HG02571 (cell line): ENCODE measurements around the gene ARFIP1.

Experiments used
- ATAC-seq: cut with Tn5 transposase; IDR thresholded peaks from one replicate; pipeline ENCODE4 v1.9.1; 2021; ENCODE audit warnings: mild to moderate bottlenecking, moderate library complexity; ENCODE audit not compliant: unreplicated experiment

The ARFIP1 gene

DNA sequence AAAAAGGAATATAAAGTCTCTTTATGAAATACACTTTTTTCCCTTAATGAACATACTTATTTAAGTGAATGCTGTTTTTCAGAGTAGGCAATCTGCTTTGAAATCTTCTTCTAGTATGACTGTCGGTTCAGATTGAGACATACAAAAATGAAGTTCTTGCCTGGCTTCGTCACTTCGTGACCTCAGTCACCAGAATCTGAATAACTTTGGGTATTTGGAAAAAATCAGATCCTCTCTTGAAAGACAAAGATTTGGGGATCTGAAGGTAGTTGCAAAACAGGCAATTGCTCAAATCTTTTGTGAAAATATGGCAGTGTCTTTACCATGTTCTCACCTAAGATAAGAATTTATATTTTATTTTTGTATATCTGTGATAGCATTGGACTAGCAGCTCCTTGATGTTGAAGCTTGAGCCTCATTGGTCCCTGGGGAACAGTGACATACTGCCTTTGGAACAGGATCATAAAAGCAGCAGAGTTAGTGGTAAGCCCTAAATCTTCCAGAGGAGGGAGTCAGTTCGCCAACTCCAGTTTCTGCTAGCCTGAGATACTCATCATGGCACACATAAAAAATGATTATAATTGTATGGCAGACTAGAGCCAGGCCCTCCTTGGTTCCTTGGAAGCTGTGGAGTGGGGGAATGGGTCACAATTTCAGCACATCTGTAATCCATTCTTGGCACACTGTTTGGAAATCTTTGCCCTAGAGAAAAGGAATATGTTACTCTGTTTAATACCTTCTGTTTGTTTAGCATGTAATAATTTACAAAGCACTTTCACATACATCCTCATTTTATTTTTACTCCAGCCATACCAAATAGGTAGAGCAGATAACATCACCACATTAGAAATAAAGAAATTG is 5.0 kb downstream of the ARFIP1 start:
- no peak for ATAC-seq

DNA sequence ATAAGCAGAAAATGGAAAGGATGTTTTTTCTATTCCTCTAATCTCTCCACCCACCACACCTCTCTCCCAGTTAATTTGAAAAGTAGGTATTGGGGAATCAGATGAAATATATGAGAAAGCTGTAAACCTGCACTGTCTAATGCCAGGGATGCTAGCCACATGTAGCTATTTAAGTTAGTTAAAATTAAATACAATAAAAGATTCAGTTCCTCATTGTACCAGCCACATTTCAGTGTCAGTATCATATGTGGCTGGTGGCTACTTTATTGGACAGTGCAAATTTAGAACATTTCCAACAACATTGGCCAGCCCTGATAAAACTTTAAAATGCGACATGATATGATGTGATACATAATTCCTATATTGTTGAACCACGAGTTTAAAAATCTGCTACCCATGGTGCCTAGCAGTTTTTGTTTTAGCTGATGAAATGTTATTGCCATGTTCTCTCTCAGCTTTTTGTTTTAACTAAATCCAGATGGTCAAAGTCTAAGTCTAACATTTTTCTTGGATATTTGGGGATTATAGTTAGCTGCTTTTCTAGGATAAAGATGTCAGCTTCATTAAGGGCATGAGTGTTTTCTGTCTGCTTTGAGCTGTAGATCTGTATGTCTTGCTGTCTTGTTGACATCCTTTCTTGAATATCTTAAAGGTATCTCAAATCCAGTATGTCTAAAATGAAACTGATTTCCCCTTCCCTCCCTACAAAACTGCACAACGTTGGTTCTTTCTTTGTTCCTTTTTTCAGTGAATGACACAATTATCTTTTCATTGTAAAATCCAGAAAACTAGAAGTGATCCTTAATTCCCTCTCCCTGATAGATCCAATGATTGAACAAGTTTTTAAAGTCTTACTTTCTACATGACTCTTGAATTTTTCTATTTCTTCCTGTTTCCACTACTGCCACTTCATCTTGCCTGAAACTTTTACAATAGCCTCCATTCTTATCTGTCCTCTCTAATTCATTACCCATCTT is 6.2 kb downstream of the ARFIP1 start:
- ATAC-seq, result no peak

DNA sequence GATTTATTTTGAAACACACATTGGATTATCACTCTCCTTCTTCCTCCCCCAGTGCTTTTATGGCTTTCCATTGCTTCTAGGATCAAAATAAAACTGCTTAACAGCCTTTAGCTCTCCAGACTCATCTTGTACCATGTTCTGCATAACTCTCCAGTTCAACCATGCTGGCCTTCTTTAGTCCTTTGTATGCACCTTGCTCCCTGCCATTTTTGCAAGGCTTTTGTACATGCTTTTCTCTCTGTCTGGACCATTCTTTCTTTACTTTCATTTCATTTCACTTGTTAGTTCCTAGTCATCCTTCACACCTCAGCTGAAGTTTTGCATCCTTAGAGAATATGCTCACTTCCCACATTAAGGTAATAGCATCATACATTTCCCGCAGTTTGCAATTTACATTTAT is 6.9 kb downstream of the ARFIP1 start:
- no peak for ATAC-seq

DNA sequence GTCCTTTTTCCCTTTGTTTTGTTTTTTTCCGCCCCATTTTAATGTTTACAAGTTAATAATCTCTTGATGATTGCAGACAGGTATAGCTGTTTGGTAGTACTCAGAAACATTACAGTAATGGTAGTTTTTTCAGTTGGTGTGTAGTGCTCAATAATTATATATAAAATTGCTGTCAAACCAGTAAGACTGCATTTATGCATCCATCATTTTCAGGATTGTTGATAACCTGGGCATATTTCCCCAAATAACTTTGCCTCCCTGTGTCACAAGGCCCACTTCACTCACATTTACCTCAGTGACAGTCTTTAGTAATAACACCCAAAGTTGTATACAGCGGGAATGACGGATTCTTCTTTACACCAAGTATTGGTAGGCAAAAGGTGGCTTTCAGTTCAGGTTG is 16.1 kb downstream of the ARFIP1 start:
- ATAC-seq, result no peak

DNA sequence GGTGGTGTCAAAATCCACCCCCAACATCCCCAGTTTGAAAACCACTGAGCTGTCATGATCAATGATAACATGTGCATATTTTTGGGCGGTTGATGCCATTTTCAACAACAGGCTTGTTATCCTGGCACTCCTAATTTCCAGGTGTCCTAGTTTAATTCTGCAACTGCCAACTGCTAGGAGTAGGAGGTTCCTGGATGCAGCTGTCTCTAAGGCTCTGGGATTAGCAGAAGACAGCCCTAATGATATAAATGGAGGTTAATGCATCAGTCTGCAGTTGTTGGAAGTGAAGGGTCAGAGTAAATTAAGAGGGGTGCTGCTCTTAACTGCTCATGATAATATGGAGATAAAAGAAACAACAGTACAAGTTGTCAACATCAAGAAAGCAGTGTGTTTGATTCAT is 23.8 kb downstream of the ARFIP1 start:
- ATAC-seq, result no peak

DNA sequence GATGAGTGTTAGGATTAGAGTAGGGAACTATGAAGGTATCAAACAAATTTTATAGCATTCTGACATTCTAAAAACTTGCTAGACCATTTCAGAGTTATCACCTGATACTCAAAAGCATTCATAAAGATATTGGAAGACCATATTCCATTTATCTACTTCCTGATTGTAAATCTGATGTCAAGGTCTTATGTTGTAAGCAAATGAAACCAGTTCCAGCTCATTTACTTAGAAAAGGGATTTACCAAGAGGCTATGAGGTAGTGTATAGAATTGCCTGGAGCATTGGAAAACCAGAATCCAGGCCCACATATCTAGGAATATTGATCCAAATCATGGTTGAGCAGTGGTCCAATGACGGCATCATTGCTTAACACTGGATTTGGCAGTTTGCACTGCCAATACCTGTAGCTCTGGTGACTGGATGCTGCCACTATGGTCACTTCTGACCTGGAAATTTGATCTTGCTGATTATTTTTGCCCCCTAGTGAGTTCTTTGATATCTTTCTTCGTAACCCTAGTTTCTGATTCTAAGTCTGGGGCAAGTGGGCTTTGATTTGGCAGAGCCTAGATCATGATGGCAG is 25.4 kb downstream of the ARFIP1 start:
- ATAC-seq, result no peak

DNA sequence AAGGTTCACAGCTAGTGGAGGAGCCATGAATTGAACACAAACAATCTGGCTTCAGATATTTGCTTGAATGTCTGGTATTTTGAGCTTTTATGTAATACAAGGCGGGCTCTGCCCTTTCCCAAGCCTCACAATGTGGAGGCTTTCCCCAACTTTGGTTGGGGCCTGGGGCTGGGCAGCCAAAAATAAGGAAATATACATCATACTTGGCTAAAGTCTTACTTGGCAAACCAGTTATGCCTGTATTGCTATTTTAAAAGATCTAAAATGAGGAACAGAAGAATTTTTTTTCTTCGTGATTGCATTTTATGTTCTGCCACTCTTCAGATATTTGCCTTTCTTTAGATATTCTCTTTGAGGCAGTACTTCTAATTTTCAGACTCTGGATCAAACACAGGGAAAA is 26.1 kb downstream of the ARFIP1 start:
- no peak for ATAC-seq

DNA sequence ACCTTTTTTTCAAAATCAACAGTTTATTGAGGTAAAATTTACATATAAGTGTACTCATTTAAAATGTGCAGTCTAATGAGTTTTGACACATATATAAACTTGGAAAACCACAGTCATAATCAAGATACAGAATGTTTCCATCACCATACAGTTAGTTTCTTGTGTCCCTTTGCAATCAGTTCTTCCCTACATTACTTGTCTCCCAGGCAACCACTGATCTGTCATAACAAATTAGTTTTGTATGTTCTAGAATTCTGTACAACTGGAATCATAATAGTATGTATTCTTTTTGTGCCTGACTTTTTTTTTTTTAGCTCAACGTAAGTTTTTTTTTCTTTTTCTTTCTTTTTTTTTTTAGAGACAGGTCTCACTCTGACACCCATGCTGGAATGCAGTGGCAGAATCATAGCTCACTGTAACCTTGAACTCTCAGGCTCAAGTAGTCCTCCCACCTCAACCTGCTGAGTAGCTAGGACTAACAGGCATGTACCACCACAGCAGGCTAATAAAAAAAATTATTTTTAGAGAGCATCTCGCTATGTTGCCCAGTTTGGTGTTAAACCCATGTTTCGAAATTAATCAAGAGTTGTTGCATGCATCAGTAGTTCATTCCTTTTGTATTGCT is 26.9 kb downstream of the ARFIP1 start:
- ATAC-seq, result no peak

DNA sequence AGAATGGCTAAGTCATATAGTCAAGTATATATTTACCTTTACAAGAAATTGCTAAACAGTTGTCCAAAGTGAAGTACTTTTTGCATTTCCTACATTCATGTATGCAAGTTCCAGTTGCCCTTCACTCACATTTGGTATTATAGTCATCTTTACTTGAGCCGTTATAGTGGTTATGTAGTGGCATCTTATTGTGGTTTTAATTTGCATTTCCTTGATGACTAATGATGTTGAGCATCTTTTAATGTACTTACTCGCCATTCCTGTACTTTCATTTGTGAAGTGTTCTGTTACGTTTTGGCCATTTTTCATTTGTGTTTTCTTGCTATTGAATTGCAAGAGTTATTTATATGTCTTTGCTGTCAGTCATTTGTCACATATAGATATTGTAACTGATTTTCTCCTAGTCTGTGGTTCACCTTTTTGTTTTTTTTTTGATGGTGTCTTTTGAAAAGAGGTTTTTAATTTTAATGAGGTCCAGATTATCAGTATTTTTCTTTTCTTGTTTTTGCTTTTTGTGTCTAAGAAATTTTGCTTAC is 27.6 kb downstream of the ARFIP1 start:
- ATAC-seq, result no peak

DNA sequence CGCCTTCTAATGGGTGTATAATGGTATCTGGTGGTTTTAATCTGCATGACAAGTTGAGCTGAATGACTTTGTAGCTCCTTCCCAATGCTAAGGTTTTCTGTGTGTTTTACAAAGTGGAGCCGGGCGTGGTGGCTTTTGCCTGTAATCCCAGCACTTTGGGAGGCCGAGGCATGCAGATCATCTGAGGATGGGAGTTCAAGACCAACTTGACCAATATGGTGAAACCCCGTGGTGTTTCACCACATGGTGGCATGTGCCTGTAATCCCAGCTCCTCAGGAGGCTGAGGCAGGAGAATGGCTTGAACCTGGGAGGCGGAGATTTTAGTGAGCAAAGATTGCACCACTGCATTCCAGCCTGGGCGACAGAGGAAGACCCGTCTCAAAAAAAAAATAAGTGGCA is 28.9 kb downstream of the ARFIP1 start:
- no peak for ATAC-seq

DNA sequence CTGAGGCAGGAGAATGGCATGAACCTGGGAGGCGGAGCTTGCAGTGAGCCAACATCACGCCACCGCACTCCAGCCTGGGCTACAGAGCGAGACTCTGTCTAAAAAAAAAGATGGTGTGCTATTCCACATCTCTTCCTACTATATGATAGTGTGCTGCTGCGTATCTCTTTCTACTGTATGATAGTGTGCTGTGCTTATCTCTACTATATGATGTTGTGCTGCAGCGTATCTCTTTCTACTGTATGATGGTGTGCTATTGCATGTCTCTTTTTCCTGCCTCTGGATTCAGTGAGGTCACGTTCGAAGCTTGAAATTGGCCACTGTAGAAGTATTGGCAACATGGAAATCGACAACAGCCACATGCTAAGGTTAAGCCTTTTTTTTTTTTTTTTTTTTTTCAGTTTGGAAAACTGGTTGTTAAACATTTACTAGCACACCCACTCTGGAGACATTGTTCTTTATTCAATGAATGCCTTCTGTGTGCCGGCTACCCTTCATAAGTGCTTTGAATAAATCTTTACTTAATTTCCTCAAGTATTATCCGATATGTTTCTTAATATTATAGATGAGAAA is 31.0 kb downstream of the ARFIP1 start:
- ATAC-seq, result no peak

DNA sequence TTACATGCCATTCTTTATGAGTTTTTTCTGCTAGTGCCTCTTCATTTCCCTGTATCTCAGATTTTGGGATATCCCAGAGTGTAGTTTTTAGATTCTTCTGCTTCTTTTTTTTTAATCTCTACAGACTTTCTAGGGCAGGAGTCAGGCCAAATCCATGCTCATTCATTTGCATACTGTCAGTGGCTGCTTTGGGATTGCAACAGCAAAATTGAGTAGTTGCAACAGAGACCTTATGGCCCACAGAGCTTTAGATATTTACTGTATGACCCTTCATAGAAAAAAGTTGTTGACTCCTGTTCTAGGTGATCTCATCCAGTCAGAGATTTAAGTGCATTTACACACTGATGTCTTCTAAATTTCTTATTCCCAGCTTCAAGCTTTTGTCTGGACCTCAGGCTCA is 35.3 kb downstream of the ARFIP1 start:
- no peak for ATAC-seq

DNA sequence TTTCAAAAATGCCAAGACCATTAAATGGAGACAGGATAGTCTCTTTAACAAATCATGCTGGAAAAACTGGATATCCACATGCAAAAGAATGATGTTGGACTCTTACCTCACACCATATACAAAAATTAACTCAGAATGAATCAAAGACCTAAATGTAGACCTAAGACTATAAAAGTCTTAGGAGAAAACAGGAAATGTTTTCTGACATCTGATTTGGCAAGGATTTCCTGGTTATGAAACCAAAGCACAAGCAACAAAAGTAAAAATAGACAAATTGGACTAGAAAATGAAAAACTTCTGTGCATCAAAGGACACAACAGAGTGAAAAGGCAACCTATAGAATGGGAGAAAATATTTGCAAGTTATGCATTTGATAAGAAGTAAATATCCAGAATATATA is 37.6 kb downstream of the ARFIP1 start:
- no peak for ATAC-seq

DNA sequence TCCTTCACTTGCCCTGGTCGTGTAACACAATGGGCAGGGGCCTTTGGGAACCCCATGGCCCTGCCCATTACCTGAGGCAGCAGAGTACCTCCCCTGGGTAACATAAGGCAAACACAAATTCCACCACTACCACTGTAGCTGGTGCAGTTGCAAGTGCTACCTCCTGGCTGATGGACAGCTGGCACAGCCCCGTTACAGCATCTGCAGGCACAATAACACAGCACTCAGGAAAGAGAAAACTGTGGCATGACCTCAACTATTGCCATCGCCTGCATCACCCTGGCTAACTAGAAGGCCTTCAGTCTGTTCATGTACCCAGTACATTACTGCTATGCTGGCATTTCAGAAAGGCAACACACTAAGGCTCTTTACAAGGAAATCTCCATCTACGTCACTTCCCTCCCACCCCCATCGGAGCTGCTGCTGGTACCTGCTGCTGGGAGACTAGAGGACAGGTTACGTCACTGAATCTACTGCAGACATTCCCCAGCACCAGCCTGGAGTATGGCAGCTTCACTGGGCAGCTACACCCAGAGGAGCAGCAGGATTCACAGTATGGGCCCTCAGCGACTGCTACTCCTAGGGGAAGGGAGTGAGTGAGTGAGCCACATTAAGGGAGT is 39.4 kb downstream of the ARFIP1 start:
- ATAC-seq, result no peak

DNA sequence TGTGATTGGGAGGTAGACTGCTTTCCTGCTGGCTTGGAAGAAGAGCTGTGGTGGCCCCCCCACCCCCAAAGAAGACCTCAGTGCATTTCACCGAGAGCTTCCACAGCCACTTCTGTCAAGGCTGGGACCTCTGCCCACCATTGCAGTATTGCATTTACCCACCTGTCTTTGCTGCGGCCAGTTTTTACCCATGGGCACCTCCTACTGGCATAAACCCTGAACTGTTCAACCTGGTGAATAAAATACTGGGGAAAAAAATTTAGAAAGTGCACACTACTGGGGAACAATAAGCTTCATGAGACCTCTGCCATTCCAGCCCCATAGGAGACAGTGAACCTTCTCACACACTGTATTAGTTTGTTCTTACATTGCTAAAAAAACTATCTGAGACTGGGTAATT is 40.3 kb downstream of the ARFIP1 start:
- ATAC-seq, result no peak

DNA sequence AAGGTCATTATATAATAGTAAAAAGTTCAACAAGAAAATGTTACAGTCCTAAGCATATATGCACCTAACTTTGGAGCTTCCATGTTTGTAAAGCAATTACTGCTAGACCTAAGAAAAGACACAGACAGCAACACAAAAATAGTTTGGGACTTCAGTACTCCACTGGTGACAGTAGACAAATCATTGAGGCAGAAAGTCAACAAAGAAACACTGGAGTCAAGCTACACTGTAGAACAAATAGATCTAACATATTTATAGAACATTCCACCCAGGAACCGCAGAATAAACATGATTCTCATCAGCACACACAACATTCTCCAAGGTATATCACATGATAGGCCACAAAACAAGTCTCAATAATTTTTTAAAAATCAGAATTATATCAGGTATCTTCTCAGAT is 42.6 kb downstream of the ARFIP1 start:
- ATAC-seq, result no peak

DNA sequence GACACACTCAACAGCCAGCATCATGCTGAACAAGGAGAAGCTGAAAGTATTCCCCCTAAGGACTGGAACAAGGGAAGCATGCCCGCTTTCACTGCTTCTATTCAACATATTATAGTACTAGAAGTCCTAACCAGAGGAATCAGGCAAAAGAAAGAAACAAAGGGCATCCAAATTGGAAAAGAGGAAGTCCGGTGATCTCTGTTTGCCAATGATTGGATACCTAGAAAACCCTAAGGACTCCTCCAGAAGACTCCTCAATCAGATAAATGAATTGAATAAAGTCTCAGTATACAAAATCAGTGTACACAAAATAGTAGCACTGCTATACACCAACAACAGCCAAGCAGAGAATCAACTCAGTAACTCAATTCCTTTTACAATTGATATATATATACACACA is 44.8 kb downstream of the ARFIP1 start:
- no peak for ATAC-seq

DNA sequence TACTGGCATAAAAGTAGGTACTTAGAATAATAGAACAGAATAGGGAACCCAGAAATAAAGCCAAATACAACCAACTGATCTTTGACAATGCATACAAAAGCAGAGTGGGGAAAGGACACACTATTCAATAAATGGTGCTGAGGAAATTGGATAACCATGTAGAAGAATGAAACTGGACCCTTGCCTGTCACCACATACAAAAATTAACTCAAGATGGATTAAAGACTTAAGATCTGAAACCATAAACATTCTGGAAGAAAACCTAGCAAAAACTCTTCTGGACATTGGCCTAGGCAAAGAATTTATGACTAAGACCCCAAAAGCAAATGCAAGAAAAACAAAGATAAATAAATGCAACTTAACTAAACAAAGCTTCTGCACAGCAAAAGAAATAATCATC is 45.6 kb downstream of the ARFIP1 start:
- ATAC-seq, result no peak

DNA sequence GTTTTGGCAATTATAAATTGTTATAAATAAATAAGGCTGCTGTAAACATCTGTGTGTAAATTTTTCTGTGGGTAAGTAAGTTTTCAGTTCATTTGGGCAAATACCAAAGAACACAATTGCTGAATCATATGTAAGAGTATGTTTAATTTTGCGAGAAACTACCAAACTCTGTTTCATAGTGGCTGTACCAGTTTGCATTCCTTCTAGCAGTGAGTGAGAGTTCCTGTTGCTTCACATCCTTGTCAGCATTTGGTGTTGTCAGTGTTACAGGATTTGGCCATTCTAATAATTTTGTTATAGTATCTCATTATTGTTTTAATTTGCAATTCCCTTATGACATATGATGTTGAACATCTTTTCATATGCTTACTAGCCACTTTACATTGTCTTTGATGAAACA is 48.4 kb downstream of the ARFIP1 start:
- ATAC-seq, result no peak

DNA sequence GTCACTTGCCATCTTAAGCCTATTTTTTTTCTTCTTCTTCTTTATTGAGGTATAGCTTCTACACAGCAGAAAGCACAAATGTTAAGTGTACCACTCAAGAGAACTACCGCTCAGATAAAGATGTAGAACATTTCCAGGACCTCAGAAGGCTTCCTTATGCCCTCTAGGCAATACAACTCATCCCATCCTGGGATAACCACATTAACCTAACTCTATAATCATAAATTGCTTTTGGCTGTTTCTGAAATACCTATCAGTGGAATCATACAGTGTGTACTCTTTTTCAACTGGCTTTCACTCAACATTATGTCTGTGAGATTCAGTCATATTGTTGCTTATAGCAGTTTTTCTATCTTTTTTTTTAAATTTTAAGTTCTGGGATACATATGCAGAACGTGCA is 51.7 kb downstream of the ARFIP1 start:
- ATAC-seq, result no peak
